AG04450 (cell line): ENCODE data around the gene NLRP4. TPM values are rescaled to one million over a fixed set of nuclear protein-coding genes. Genes with fewer than 3 reads are reported as not detected.

Experiments used
- CTCF ChIA-PET: fragments of 300-600, 350-600 bp; formaldehyde crosslinking; extraction: SDS; loops from one replicate; lab custom pipeline; 2022; ENCODE audit warnings: antibody characterized with exemption, inconsistent platforms; lab: Charles Lee
- POLR2A ChIA-PET: fragments of 350-600 bp; formaldehyde crosslinking; extraction: SDS; loops from one replicate; lab custom pipeline; 2021; ENCODE audit warnings: antibody characterized with exemption, inconsistent platforms; lab: Yijun Ruan, JAX
- DNase-seq: peaks from one replicate; pipeline ENCODE4 v3.0.0-alpha.2; 2011; ENCODE audit warnings: low read depth, low spot score
- H3K27ac ChIP-seq: one replicate; pipeline ENCODE4 v1.5.1; 2012; ENCODE audit warnings: low read depth, low read length, control low read depth
- H3K27me3 ChIP-seq: one replicate; pipeline ENCODE4 v1.6.0; 2012; ENCODE audit warnings: low read length; ENCODE audit not compliant: control insufficient read depth, insufficient read depth
- H3K4me3 ChIP-seq: 2 replicates; pipeline ENCODE4 v1.5.1; 2011; ENCODE audit warnings: mild to moderate bottlenecking, low read depth, low read length, control low read depth
- H3K9me3 ChIP-seq: 2 replicates; pipeline ENCODE4 v1.5.1; 2012; ENCODE audit warnings: low read length; ENCODE audit not compliant: control insufficient read depth, insufficient read depth
- polyA minus RNA-seq: library from RNA; depleted of rRNA, polyadenylated mRNA; stranded (reverse); fragments of >200 nt; gene quantifications from 2 replicates; pipeline ENCODE4 v1.2.3, GENCODE V29; 2011; rRNA and poly(A)+ RNA removed
- polyA plus RNA-seq: library from polyadenylated mRNA; depleted of rRNA; stranded (reverse); fragments of >200 nt; gene quantifications from 2 replicates; pipeline ENCODE4 v1.2.3, GENCODE V29; 2011; rRNA removed
- TF ChIP-seq, protein P1 (sequence below): IDR thresholded peaks from 2 replicates; pipeline ENCODE4 v1.5.1; 2011; ENCODE audit warnings: low read depth, low read length, control low read depth, inconsistent platforms

Gene NLRP4, protein sequence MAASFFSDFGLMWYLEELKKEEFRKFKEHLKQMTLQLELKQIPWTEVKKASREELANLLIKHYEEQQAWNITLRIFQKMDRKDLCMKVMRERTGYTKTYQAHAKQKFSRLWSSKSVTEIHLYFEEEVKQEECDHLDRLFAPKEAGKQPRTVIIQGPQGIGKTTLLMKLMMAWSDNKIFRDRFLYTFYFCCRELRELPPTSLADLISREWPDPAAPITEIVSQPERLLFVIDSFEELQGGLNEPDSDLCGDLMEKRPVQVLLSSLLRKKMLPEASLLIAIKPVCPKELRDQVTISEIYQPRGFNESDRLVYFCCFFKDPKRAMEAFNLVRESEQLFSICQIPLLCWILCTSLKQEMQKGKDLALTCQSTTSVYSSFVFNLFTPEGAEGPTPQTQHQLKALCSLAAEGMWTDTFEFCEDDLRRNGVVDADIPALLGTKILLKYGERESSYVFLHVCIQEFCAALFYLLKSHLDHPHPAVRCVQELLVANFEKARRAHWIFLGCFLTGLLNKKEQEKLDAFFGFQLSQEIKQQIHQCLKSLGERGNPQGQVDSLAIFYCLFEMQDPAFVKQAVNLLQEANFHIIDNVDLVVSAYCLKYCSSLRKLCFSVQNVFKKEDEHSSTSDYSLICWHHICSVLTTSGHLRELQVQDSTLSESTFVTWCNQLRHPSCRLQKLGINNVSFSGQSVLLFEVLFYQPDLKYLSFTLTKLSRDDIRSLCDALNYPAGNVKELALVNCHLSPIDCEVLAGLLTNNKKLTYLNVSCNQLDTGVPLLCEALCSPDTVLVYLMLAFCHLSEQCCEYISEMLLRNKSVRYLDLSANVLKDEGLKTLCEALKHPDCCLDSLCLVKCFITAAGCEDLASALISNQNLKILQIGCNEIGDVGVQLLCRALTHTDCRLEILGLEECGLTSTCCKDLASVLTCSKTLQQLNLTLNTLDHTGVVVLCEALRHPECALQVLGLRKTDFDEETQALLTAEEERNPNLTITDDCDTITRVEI
- polyA plus RNA-seq (not detected in 2 replicates), polyA minus RNA-seq (not detected in 2 replicates)

DNA sequence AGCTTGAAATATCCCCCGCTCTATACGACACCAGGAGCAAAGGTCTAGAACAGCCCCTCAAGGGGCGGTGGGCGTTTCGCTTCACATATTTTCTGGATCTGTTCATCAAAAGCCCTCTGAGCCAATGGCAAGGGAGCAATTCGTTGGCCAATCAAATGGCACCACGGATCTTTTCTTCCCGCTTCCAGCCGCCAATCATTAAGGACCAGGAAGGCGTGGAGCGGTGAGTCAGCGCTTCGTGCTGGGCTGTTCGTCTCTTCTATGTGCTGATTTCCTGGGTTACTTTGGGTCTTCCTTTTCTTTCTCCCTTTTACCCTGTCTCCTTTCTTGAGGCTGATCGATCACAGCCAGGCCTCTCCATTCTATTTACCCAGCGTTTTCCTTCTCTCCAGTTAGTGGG is at the start of gene NLRP4:
Gene NLRP4 (plus strand): TSS at position 201 of the 400 bp plus-strand sequence. CDS start 15,541 bp downstream, outside the sequence.
- TF ChIP-seq, protein P1, sequence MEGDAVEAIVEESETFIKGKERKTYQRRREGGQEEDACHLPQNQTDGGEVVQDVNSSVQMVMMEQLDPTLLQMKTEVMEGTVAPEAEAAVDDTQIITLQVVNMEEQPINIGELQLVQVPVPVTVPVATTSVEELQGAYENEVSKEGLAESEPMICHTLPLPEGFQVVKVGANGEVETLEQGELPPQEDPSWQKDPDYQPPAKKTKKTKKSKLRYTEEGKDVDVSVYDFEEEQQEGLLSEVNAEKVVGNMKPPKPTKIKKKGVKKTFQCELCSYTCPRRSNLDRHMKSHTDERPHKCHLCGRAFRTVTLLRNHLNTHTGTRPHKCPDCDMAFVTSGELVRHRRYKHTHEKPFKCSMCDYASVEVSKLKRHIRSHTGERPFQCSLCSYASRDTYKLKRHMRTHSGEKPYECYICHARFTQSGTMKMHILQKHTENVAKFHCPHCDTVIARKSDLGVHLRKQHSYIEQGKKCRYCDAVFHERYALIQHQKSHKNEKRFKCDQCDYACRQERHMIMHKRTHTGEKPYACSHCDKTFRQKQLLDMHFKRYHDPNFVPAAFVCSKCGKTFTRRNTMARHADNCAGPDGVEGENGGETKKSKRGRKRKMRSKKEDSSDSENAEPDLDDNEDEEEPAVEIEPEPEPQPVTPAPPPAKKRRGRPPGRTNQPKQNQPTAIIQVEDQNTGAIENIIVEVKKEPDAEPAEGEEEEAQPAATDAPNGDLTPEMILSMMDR: no peak
- ChIA-PET CTCF (no interaction called here), POLR2A (no interaction called here)
- no peak within 1 kb of the TSS for H3K27ac ChIP-seq
- no peak for DNase-seq
- H3K4me3 ChIP-seq: no peak within 1 kb of the TSS
- H3K9me3 ChIP-seq: peaks cover 36% of the 10 kb centered on the region
- H3K27me3 ChIP-seq: no peaks in the 10 kb centered on the region

DNA sequence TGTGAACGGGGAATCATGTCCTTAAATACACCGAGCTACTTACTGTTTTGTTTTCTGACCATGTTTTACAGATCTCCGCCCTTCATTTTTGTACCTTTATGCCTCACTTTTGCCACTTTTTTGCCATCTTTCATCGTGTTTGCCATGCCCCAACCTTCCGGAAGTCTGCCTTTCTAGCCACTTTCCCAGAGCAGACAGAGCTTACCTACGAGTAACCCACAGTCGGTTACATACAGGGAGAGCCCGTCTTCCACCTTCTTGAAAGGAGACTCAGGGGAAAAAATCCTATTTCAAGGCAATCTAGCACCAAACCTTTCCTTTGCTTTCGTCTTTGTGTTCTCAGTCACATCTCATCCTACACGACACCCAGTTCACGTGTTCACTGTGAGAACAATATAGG is 41.3 kb upstream of the NLRP4 start:
- ChIA-PET CTCF (no interaction called here), POLR2A (no interaction called here)
- Histone ChIP-seq H3K27ac (no peak overlapping the region), H3K27me3 (no peaks in the 10 kb centered on the region), H3K9me3 (peaks cover 35% of the 10 kb centered on the region), H3K4me3 (no peak overlapping the region)
- TF ChIP-seq, protein P1: no peak
- no peak for DNase-seq

DNA sequence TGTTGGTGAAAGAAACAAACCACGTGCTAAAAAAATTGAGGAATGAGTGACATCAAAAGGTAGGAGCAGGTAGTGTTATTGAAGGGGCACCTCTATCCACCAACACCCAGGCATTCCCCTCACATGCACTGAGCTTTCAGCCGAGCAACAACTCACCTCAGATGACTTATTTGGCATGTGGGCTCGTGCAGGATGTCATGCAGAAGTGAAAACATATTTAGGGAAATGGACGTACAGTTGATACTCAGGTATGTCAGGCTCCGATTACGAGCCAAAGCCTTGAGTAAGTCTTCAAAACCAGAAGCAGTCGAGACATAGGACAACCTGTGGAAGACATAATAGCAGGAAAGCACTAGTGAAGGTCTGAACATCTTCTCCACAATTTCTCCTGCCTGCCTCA is 34.9 kb upstream of the NLRP4 start:
- CTCF ChIA-PET: no interaction called here
- no peak overlapping the region for H3K27ac ChIP-seq
- POLR2A ChIA-PET: no interaction called here
- H3K4me3 ChIP-seq: no peak overlapping the region
- no peaks in the 10 kb centered on the region for H3K27me3 ChIP-seq
- H3K9me3 ChIP-seq: peaks cover 19% of the 10 kb centered on the region
- TF ChIP-seq, protein P1: no peak
- DNase-seq: no peak

DNA sequence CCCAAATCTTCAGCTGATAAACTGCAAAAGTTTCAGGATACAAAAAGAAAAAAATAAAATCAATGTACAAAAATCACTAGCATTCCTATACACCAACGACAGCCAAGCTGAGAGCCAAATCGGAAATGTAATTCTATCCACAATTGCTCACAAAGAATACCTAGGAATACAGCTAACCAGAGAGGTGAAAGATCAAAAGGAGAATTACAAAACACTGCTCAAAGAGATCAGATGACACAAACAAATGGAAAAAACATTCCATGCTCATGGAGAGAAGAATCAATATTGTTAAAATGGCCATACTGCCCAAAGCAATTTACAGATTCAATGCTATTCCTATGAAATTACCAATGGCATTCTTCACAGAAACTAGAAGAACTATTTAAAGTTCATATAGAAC is 34.1 kb upstream of the NLRP4 start:
- no peak for DNase-seq
- H3K9me3 ChIP-seq: peaks cover 12% of the 10 kb centered on the region
- TF ChIP-seq, protein P1: no peak
- ChIA-PET CTCF (no interaction called here), POLR2A (no interaction called here)
- no peak overlapping the region for H3K4me3 ChIP-seq
- no peaks in the 10 kb centered on the region for H3K27me3 ChIP-seq
- H3K27ac ChIP-seq: no peak overlapping the region
